Measurements from ENCODE around the gene DMD. TPM values are rescaled to one million over a fixed set of nuclear protein-coding genes. Genes with fewer than 3 reads are reported as not detected.

DMD gene
- total and polyA plus RNA-seq, 2 of the 8 experiments (the other 6 are each of a cell fraction or from before 2014, with no cell fraction given) = 4.8 to 7.4 TPM

DNA sequence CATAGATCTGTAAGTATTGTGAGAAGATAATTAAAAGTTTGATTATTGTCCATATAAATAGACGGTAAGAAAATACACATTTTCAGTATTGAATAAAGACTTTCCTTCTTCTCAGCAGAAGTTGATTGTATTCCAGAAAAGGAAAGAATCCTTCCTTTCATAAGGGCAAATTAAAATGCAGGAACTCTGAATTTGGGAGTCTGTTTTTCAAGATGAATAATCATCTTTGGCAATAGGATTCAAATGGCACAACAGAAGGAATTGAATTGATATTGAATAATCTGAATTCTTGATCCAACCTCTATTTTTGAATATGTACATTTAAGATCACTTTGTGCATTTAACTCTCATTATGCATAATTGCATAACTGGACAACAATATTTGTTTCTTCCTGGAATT is 149.3 kb downstream of the DMD start:
- H3K79me1 ChIP-seq (ENCODE audit: low read depth, low read length) = no peaks in the 10 kb centered on the region
- WGBS, 2 experiments (ENCODE audit: extremely low coverage in 1 of 2, insufficient coverage in 1 of 2, insufficient read length in 1 of 2, insufficient replicate concordance in 2 of 2, low coverage in 1 of 2, low lambda C conversion rate in 2 of 2, missing lambda C conversion rate in 1 of 2) = 100% methylated on average over 1 of the region's 1 CpG; no CpG with 5 or more reads in 1 of the 2 experiments
- no peaks in the 10 kb centered on the region for H3K4me1 ChIP-seq (replicated peaks in 1 of 4; ENCODE audit: control insufficient read depth in 3 of 4, insufficient read depth in 4 of 4, low read length in 3 of 4)
- TF ChIP-seq EZH2 (IDR thresholded peaks at IDR 0.05; ENCODE audit: low read depth, low read length, severe bottlenecking) = no peak
- no peak for TF ChIP-seq SP4 (IDR thresholded peaks at IDR 0.05; ENCODE audit: low read length)
- no peak for TF ChIP-seq RBBP5 (IDR thresholded peaks at IDR 0.05; ENCODE audit: borderline replicate concordance, low read depth, low read length)
- TF ChIP-seq, protein P1, sequence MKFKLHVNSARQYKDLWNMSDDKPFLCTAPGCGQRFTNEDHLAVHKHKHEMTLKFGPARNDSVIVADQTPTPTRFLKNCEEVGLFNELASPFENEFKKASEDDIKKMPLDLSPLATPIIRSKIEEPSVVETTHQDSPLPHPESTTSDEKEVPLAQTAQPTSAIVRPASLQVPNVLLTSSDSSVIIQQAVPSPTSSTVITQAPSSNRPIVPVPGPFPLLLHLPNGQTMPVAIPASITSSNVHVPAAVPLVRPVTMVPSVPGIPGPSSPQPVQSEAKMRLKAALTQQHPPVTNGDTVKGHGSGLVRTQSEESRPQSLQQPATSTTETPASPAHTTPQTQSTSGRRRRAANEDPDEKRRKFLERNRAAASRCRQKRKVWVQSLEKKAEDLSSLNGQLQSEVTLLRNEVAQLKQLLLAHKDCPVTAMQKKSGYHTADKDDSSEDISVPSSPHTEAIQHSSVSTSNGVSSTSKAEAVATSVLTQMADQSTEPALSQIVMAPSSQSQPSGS (IDR thresholded peaks at IDR 0.05; ENCODE audit: low read length) = no peak
- TF ChIP-seq BRCA1 (IDR thresholded peaks at IDR 0.05; ENCODE audit: low read depth, low read length) = no peak
- no peak for TF ChIP-seq POU5F1 (IDR thresholded peaks at IDR 0.05; ENCODE audit: low read depth, low read length)
- TF ChIP-seq CTBP2 (IDR thresholded peaks at IDR 0.05; ENCODE audit: borderline replicate concordance, insufficient read depth, insufficient read length, low read length) = no peak
- no peak for TF ChIP-seq TCF12 (IDR thresholded peaks at IDR 0.05; ENCODE audit: low read depth, low read length)
- no peak for TF ChIP-seq CHD1 (IDR thresholded peaks at IDR 0.05; ENCODE audit: low read depth, low read length)
- TF ChIP-seq RNF2 (IDR thresholded peaks at IDR 0.05; ENCODE audit: borderline replicate concordance, low read depth, low read length, missing control alignments, poor library complexity, severe bottlenecking) = no peak
- TF ChIP-seq PHF8 (conservative IDR thresholded peaks at IDR 0.05; ENCODE audit: low read depth, low read length) = no peak
- TF ChIP-seq KDM5A (IDR thresholded peaks at IDR 0.05; ENCODE audit: low read length) = no peak
- TF ChIP-seq TAF7 (optimal IDR thresholded peaks at IDR 0.05; ENCODE audit: borderline replicate concordance, low read depth, low read length) = no peak

More for the DNA sequence above, 149.3 kb downstream of the DMD start:
- Histone ChIP-seq H4K5ac (ENCODE audit: insufficient read length, low read depth, low read length) (no peak overlapping the region), H2BK5ac (ENCODE audit: low read depth, low read length) (no peak overlapping the region), H2BK20ac (ENCODE audit: low read length) (no peak overlapping the region), H3K36me3 (ENCODE audit: control insufficient read depth in 2 of 4, insufficient read depth in 4 of 4, low read length in 3 of 4) (no peaks in the 10 kb centered on the region), H3K9ac (replicated peaks in 1 of 4; ENCODE audit: extremely low read depth in 1 of 4, low read depth in 3 of 4, low read length in 3 of 4) (no peak overlapping the region), H4K20me1 (replicated peaks in 1 of 2; ENCODE audit: control insufficient read depth in 1 of 2, insufficient read depth in 2 of 2, low read length in 2 of 2) (no peaks in the 10 kb centered on the region), H3K56ac (replicated peaks; ENCODE audit: insufficient read length, low read depth, low read length) (no peak overlapping the region), H2BK15ac (ENCODE audit: low read length) (no peak overlapping the region), H2BK12ac (ENCODE audit: low read depth, low read length) (no peak overlapping the region), H3K18ac (ENCODE audit: extremely low read depth, low read length) (no peak overlapping the region), H4K91ac (replicated peaks; ENCODE audit: insufficient read length, low read length) (no peak overlapping the region), H3K27me3 (replicated peaks in 1 of 4; ENCODE audit: control insufficient read depth in 3 of 4, extremely low read depth in 1 of 4, insufficient read depth in 3 of 4, low read length in 3 of 4) (no peaks in the 10 kb centered on the region), H3K27ac (ENCODE audit: low read depth, low read length) (no peak overlapping the region), H2BK120ac (replicated peaks; ENCODE audit: low read depth, low read length) (no peak overlapping the region), H3K4me2 (ENCODE audit: insufficient read depth in 1 of 2, low read depth in 2 of 2, low read length in 2 of 2) (no peak overlapping the region), H2AFZ (ENCODE audit: low read length) (no peak overlapping the region), H3K14ac (ENCODE audit: insufficient read length) (no peak overlapping the region), H3K23me2 (ENCODE audit: low read depth, low read length) (no peaks in the 10 kb centered on the region), H4K8ac (ENCODE audit: extremely low read depth, insufficient read depth, low read length) (no peak overlapping the region), H2AK5ac (ENCODE audit: low read depth, low read length) (no peak overlapping the region), H3K79me2 (ENCODE audit: control insufficient read depth in 1 of 2, insufficient read depth in 2 of 2, low read length in 2 of 2) (no peaks in the 10 kb centered on the region), H3K23ac (ENCODE audit: insufficient read length) (no peak overlapping the region), H3K4ac (replicated peaks; ENCODE audit: insufficient read length, low read depth, low read length) (no peak overlapping the region), H3K4me3 (ENCODE audit: extremely low read depth in 1 of 4, insufficient read depth in 2 of 4, low read depth in 3 of 4, low read length in 4 of 4) (no peak overlapping the region), H3K9me3 (ENCODE audit: insufficient read depth in 2 of 2, low read depth in 1 of 2, low read length in 1 of 2) (no peaks in the 10 kb centered on the region)
- POLR2A ChIA-PET (ENCODE audit: partially characterized antibody) = no interaction called here
- CTCF ChIA-PET (ENCODE audit: partially characterized antibody) = no interaction called here
- DNase-seq (ENCODE audit: low read depth in 1 of 2, low spot score in 2 of 2) (no peak), FAIRE-seq (no peak)

Data from H1 (cell line).